Keratinocyte (primary cell): ENCODE data around the gene CLEC2D. TPM values are rescaled to one million over a fixed set of nuclear protein-coding genes. Genes with fewer than 3 reads are reported as not detected.

Experiments
- DNase-seq: peaks from one replicate; pipeline ENCODE4 v3.0.0-alpha.2; 2011; ENCODE audit warnings: low read depth, missing footprints, low spot score
- FAIRE-seq: peaks from 2 replicates; lab custom pipeline; 2011; peaks lifted over from hg19 to GRCh38; lab: Jason Lieb, UNC
- H2AFZ ChIP-seq: 2 replicates; pipeline ENCODE4 v1.6.0; 2012; ENCODE audit warnings: low read length, control low read depth, inconsistent platforms; ENCODE audit not compliant: control insufficient read depth
- H3K27ac ChIP-seq: 2 replicates; pipeline ENCODE4 v1.5.1; 2011; ENCODE audit warnings: low read length; ENCODE audit not compliant: control insufficient read depth, insufficient read depth
- H3K27me3 ChIP-seq: 3 replicates; pipeline ENCODE4 v1.6.0; 2011; ENCODE audit warnings: low read length; ENCODE audit not compliant: control insufficient read depth, insufficient read depth; ENCODE audit errors: extremely low read depth
- H3K36me3 ChIP-seq, 2 experiments: 2 replicates in 1 of 2; 3 replicates in 1 of 2; pipeline ENCODE4 v1.5.1; 2011; ENCODE audit warnings: low read length in 2 of 2, mild to moderate bottlenecking in 1 of 2; ENCODE audit not compliant: control insufficient read depth in 2 of 2, insufficient read depth in 2 of 2; ENCODE audit errors: extremely low read depth in 1 of 2
- H3K4me1 ChIP-seq: 3 replicates; pipeline ENCODE4 v1.5.1; 2011; ENCODE audit warnings: low read length; ENCODE audit not compliant: control insufficient read depth, insufficient read depth; ENCODE audit errors: extremely low read depth
- H3K4me2 ChIP-seq: 3 replicates; pipeline ENCODE4 v1.6.0; 2011; ENCODE audit warnings: low read depth, low read length; ENCODE audit not compliant: control insufficient read depth, insufficient read depth; ENCODE audit errors: extremely low read depth
- H3K4me3 ChIP-seq, 3 experiments: fragments of 200-600 bp in 1 of 3; sonication (generic) in 1 of 3; 2 replicates in 2 of 3; 3 replicates in 1 of 3; pipeline ENCODE4 v1.5.1; 2011 to 2016; ENCODE audit warnings: low read length in 3 of 3, mild to moderate bottlenecking in 3 of 3, control low read depth in 2 of 3, inconsistent platforms in 1 of 3, low read depth in 1 of 3, mixed read lengths in 1 of 3, mixed run types in 1 of 3, moderate library complexity in 1 of 3; ENCODE audit not compliant: control insufficient read depth in 2 of 3, insufficient read depth in 2 of 3; ENCODE audit errors: extremely low read depth in 1 of 3
- H3K79me2 ChIP-seq: 2 replicates; pipeline ENCODE4 v1.6.0; 2012; ENCODE audit warnings: low read length; ENCODE audit not compliant: control insufficient read depth, insufficient read depth
- H3K9ac ChIP-seq: 3 replicates; pipeline ENCODE4 v1.6.0; 2011; ENCODE audit warnings: low read length; ENCODE audit not compliant: control insufficient read depth, insufficient read depth; ENCODE audit errors: extremely low read depth
- H3K9me1 ChIP-seq: 3 replicates; pipeline ENCODE4 v1.6.0; 2011; ENCODE audit warnings: low read length; ENCODE audit not compliant: control insufficient read depth, insufficient read depth; ENCODE audit errors: extremely low read depth
- H3K9me3 ChIP-seq: 2 replicates; pipeline ENCODE4 v1.5.1; 2012; ENCODE audit warnings: low read depth, low read length; ENCODE audit not compliant: control insufficient read depth
- H4K20me1 ChIP-seq: 3 replicates; pipeline ENCODE4 v1.6.0; 2011; ENCODE audit warnings: low read length; ENCODE audit not compliant: control insufficient read depth, insufficient read depth; ENCODE audit errors: extremely low read depth
- CTCF ChIP-seq, 3 experiments: IDR thresholded peaks in 1 of 3; conservative IDR thresholded peaks in 1 of 3; optimal IDR thresholded peaks in 1 of 3; 2 replicates in 2 of 3; 3 replicates in 1 of 3; pipeline versions ENCODE3 to v1.5.1; 2011; ENCODE audit warnings: low read length in 3 of 3, mild to moderate bottlenecking in 3 of 3, moderate library complexity in 2 of 3, control low read depth in 1 of 3, inconsistent platforms in 1 of 3; ENCODE audit not compliant: insufficient read depth in 2 of 3; ENCODE audit errors: extremely low read depth in 1 of 3
- EZH2 ChIP-seq: IDR thresholded peaks from one replicate; pipeline ENCODE4 v1.6.1; 2012; ENCODE audit warnings: inconsistent platforms, mild to moderate bottlenecking, low read length, moderate library complexity
- dilution Hi-C: fragments of 300-500 bp; cut with MboI; formaldehyde crosslinking; loops from one replicate; pipeline ENCODE4 v1.7.0; 2020; ENCODE audit warnings: low sequenced_read_pairs; ENCODE audit not compliant: extremely low pct_ligation_motif_present
- polyA plus RNA-seq, 5 experiments: library from polyadenylated mRNA; depleted of rRNA in 3 of 5; stranded (reverse) in 3 of 5; stranded (forward) in 1 of 5; unstranded in 1 of 5; fragments of >200 nt; gene quantifications; 1 replicate in 1 of 5; 2 replicates in 3 of 5; 3 replicates in 1 of 5; pipeline versions ENCODE4 v1.2.1 to v1.2.3, GENCODE V29; 2011 to 2012; ENCODE audit warnings: missing spikeins in 2 of 5, low read depth in 1 of 5, low replicate concordance in 1 of 5

Gene CLEC2D
- polyA plus RNA-seq, 1 donor (not counting 4 experiments of a cell fraction or from before 2014, with no cell fraction given) = 2.3 TPM

- TF ChIP-seq CTCF (optimal IDR thresholded peaks at IDR 0.05 in 1 of 3, IDR thresholded peaks at IDR 0.05 in 1 of 3, conservative IDR thresholded peaks at IDR 0.05 in 1 of 3; ENCODE audit: extremely low read depth in 1 of 3, insufficient read depth in 2 of 3, low read length in 3 of 3) (no peak), EZH2 (no peak)
- Histone ChIP-seq H4K20me1 (no peaks in the 10 kb centered on the region), H2AFZ (no peak overlapping the region), H3K36me3 (no peaks in the 10 kb centered on the region), H3K79me2 (no peaks in the 10 kb centered on the region), H3K4me1 (peaks cover 30% of the 10 kb centered on the region), H3K9me3 (no peaks in the 10 kb centered on the region), H3K9ac (peak overlapping the region; percentile 26), H3K27ac (peak overlapping the region; percentile 81), H3K27me3 (no peaks in the 10 kb centered on the region), H3K4me2 (peak overlapping the region; percentile 91), H3K9me1 (no peaks in the 10 kb centered on the region), H3K4me3 (peak overlapping the region; percentile 41 to 70 (median 67))
- DNase-seq (no peak), FAIRE-seq (no peak)
- dilution Hi-C loops = no loop called here
Measured at GRCh38 chr12:9650151-9650576, 19.3 kb upstream of the CLEC2D start.

DNA sequence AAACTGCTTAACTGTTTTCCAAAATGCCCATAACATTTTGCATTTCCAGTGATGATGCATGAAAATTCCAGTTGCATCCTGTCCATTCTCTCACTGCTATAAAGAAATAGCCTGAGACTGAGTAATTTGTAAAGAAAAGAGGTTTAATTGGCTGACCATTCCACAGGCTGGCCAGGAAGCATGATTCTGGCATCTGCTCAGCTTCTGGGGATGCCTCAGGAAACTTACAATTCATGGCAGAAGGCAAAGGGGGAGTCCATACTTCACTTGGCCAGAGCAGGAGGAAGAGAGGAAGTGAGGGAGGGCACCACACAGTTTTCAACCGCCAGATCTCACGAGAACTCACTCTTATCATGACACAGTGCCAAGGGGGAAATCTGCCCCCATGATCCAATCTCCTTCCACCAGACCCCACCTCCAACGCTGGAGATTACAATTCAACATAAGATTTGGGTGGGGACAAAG is 18.2 kb upstream of the CLEC2D start:
- TF ChIP-seq EZH2 (no peak), CTCF (optimal IDR thresholded peaks at IDR 0.05 in 1 of 3, IDR thresholded peaks at IDR 0.05 in 1 of 3, conservative IDR thresholded peaks at IDR 0.05 in 1 of 3; ENCODE audit: extremely low read depth in 1 of 3, insufficient read depth in 2 of 3, low read length in 3 of 3) (no peak)
- peak overlapping the region; percentile 26 for H3K9ac ChIP-seq
- no peak for DNase-seq

More for the DNA sequence above, 18.2 kb upstream of the CLEC2D start:
- dilution Hi-C loops = no loop called here
- Histone ChIP-seq H4K20me1 (no peaks in the 10 kb centered on the region), H2AFZ (peak overlapping the region; percentile 12), H3K27me3 (no peaks in the 10 kb centered on the region), H3K9me3 (no peaks in the 10 kb centered on the region), H3K9me1 (no peaks in the 10 kb centered on the region), H3K4me2 (peak overlapping the region; percentile 91), H3K79me2 (no peaks in the 10 kb centered on the region), H3K4me1 (peaks cover 30% of the 10 kb centered on the region), H3K4me3 (no peak overlapping the region), H3K27ac (peak overlapping the region; percentile 81), H3K36me3 (no peaks in the 10 kb centered on the region)
- FAIRE-seq = no peak
